ENCODE data around the gene SGK2. TPM values are rescaled to one million over a fixed set of nuclear protein-coding genes. Genes with fewer than 3 reads are reported as not detected.

SGK2 gene
- total RNA-seq, result 1 to 10 TPM in 4 of 5 donors, under 1 TPM in 1; 0.73 to 2.0 (median 1.4) TPM
- total RNA-seq (2013), result 0.79 TPM
- total RNA-seq, result 0 to 1.4 (median 0.30) reads per million in 29 experiments

- no peaks in the 10 kb centered on the region for H3K36me3 ChIP-seq (ENCODE audit: control insufficient read depth in 2 of 2, extremely low read depth in 1 of 2, insufficient read depth in 1 of 2, low read length in 1 of 2)
- H3K4me1 ChIP-seq (ENCODE audit: control insufficient read depth in 1 of 2, extremely low read depth in 1 of 2, insufficient read depth in 2 of 2, low read length in 2 of 2), result no peaks in the 10 kb centered on the region
- CTCF ChIA-PET, result no interaction called here
- Mint-ChIP-seq H3K9me3 (no peaks in the 10 kb centered on the region), H3K4me3 (no peak within 1 kb of the TSS), H3K36me3 (no peaks in the 10 kb centered on the region), H3K4me1 (no peaks in the 10 kb centered on the region), H3K27me3 (peaks cover 0 to 1% of the 10 kb centered on the region in 2 donors), H3K27ac (no peak within 1 kb of the TSS)
- ATAC-seq (replicated peaks in 1 of 4) (no peak), DNase-seq (no peak)
- POLR2A ChIA-PET, result no interaction called here
- no peak within 1 kb of the TSS for H3K4me3 ChIP-seq (ENCODE audit: control insufficient read depth in 1 of 2, extremely low read depth in 1 of 2, low read length in 1 of 2)
- H3K9me3 ChIP-seq, result no peaks in the 10 kb centered on the region
- WGBS (ENCODE audit: insufficient coverage), result 78% methylated on average over 10 of the region's 12 CpGs
- H3K27ac ChIP-seq (ENCODE audit: low read length), result no peak within 1 kb of the TSS
- peaks cover 0 to 10% of the 10 kb centered on the region in 2 experiments for H3K27me3 ChIP-seq (replicated peaks in 1 of 2; ENCODE audit: control insufficient read depth in 2 of 2, extremely low read depth in 1 of 2, insufficient read depth in 2 of 2, low read length in 1 of 2)
These were observed at the start of gene SGK2 for GRCh38 chr20:43558412-43559146. TSS of gene SGK2 (plus strand) at chr20:43559027. CDS start at chr20:43566496, 7,469 bp downstream.

GRCh38 chr20:43511879-43512278 lies 46.9 kb upstream of the SGK2 start:
- no peak overlapping the region for H3K27ac Mint-ChIP-seq
- ATAC-seq (replicated peaks in 1 of 4), result no peak

GRCh38 chr20:43513372-43513930 lies 45.4 kb upstream of the SGK2 start:
- H3K4me3 Mint-ChIP-seq, result peak overlapping the region; percentile 91 to 99 (median 91)
- H3K27me3 ChIP-seq (replicated peaks in 1 of 2; ENCODE audit: control insufficient read depth in 2 of 2, extremely low read depth in 1 of 2, insufficient read depth in 2 of 2, low read length in 1 of 2), result peaks cover 2 to 11% of the 10 kb centered on the region in 2 experiments
- ATAC-seq (replicated peaks in 1 of 4) (no peak), DNase-seq (no peak)
- H3K36me3 ChIP-seq (ENCODE audit: control insufficient read depth in 2 of 2, extremely low read depth in 1 of 2, insufficient read depth in 1 of 2, low read length in 1 of 2), result no peaks in the 10 kb centered on the region
- peaks cover 20 to 26% (median 21%) of the 10 kb centered on the region in 3 donors for H3K4me1 Mint-ChIP-seq
- peak overlapping the region; percentile 19 to 75 for H3K4me3 ChIP-seq (ENCODE audit: control insufficient read depth in 1 of 2, extremely low read depth in 1 of 2, low read length in 1 of 2)
- ChIA-PET CTCF (no interaction called here), POLR2A (no interaction called here)
- H3K9me3 ChIP-seq, result no peaks in the 10 kb centered on the region
- H3K27ac Mint-ChIP-seq, result peak overlapping the region in 1 of 2 donors; percentile 87
- no peaks in the 10 kb centered on the region for H3K36me3 Mint-ChIP-seq
- 77% methylated on average over 10 of the region's 10 CpGs for WGBS (ENCODE audit: insufficient coverage)
- H3K9me3 Mint-ChIP-seq, result no peaks in the 10 kb centered on the region
- peaks cover 0 to 14% of the 10 kb centered on the region in 2 donors for H3K27me3 Mint-ChIP-seq
- peaks cover 0 to 23% of the 10 kb centered on the region in 2 experiments for H3K4me1 ChIP-seq (ENCODE audit: control insufficient read depth in 1 of 2, extremely low read depth in 1 of 2, insufficient read depth in 2 of 2, low read length in 2 of 2)
- H3K27ac ChIP-seq (ENCODE audit: low read length), result peak overlapping the region; percentile 47

More at GRCh38 chr20:43511879-43512278, 46.9 kb upstream of the SGK2 start:
- H3K27me3 Mint-ChIP-seq, result peaks cover 4 to 20% of the 10 kb centered on the region in 2 donors
- no peak overlapping the region for H3K4me3 Mint-ChIP-seq
- 75% methylated on average over 1 of the region's 1 CpG for WGBS (ENCODE audit: insufficient coverage)
- H3K4me1 Mint-ChIP-seq, result peaks cover 21 to 26% (median 26%) of the 10 kb centered on the region in 3 donors
- Histone ChIP-seq H3K4me1 (ENCODE audit: control insufficient read depth in 1 of 2, extremely low read depth in 1 of 2, insufficient read depth in 2 of 2, low read length in 2 of 2) (peaks cover 0 to 35% of the 10 kb centered on the region in 2 experiments), H3K9me3 (no peaks in the 10 kb centered on the region), H3K27me3 (replicated peaks in 1 of 2; ENCODE audit: control insufficient read depth in 2 of 2, extremely low read depth in 1 of 2, insufficient read depth in 2 of 2, low read length in 1 of 2) (peaks cover 2 to 25% of the 10 kb centered on the region in 2 experiments), H3K27ac (ENCODE audit: low read length) (no peak overlapping the region), H3K4me3 (ENCODE audit: control insufficient read depth in 1 of 2, extremely low read depth in 1 of 2, low read length in 1 of 2) (no peak overlapping the region), H3K36me3 (ENCODE audit: control insufficient read depth in 2 of 2, extremely low read depth in 1 of 2, insufficient read depth in 1 of 2, low read length in 1 of 2) (no peaks in the 10 kb centered on the region)
- DNase-seq, result no peak
- no peaks in the 10 kb centered on the region for H3K36me3 Mint-ChIP-seq
- POLR2A ChIA-PET, result interaction anchor here in 1 of 2 donors (0.6 kb wide), 1 partner anchor 1373 kb away, joined by 3 read pairs; the partner anchor contains the start of gene YWHAB
- H3K9me3 Mint-ChIP-seq, result no peaks in the 10 kb centered on the region
- CTCF ChIA-PET, result no interaction called here

GRCh38 chr20:43513931-43514647 lies 44.7 kb upstream of the SGK2 start:
- no peaks in the 10 kb centered on the region for H3K9me3 ChIP-seq
- ChIA-PET CTCF (interaction anchor here in 1 of 2 donors (0.9 kb wide), 1 partner anchor 567 kb away, joined by 3 read pairs; no protein-coding TSS in a partner anchor), POLR2A (no interaction called here)
- Mint-ChIP-seq H3K27me3 (peaks cover 0 to 8% of the 10 kb centered on the region in 2 donors), H3K4me3 (peak overlapping the region; percentile 91 to 99 (median 91)), H3K36me3 (no peaks in the 10 kb centered on the region), H3K9me3 (no peaks in the 10 kb centered on the region), H3K27ac (peak overlapping the region; percentile 81 to 87), H3K4me1 (peaks cover 16 to 23% (median 19%) of the 10 kb centered on the region in 3 donors)
- peak; percentile 87 to 91 (median 88) for ATAC-seq (replicated peaks in 1 of 4)
- peak overlapping the region; percentile 52 for H3K27ac ChIP-seq (ENCODE audit: low read length)
- peaks cover 0 to 5% of the 10 kb centered on the region in 2 experiments for H3K27me3 ChIP-seq (replicated peaks in 1 of 2; ENCODE audit: control insufficient read depth in 2 of 2, extremely low read depth in 1 of 2, insufficient read depth in 2 of 2, low read length in 1 of 2)
- no peaks in the 10 kb centered on the region for H3K36me3 ChIP-seq (ENCODE audit: control insufficient read depth in 2 of 2, extremely low read depth in 1 of 2, insufficient read depth in 1 of 2, low read length in 1 of 2)
- H3K4me3 ChIP-seq (ENCODE audit: control insufficient read depth in 1 of 2, extremely low read depth in 1 of 2, low read length in 1 of 2), result peak overlapping the region; percentile 62 to 75
- WGBS (ENCODE audit: insufficient coverage), result 48% methylated on average over 39 of the region's 39 CpGs
- DNase-seq, result peak; percentile 75 to 97 (median 90)
- H3K4me1 ChIP-seq (ENCODE audit: control insufficient read depth in 1 of 2, extremely low read depth in 1 of 2, insufficient read depth in 2 of 2, low read length in 2 of 2), result peaks cover 0 to 22% of the 10 kb centered on the region in 2 experiments

- no peaks in the 10 kb centered on the region for H3K9me3 Mint-ChIP-seq
- Histone ChIP-seq H3K4me3 (ENCODE audit: control insufficient read depth in 1 of 2, extremely low read depth in 1 of 2, low read length in 1 of 2) (peak overlapping the region; percentile 62 to 75), H3K36me3 (ENCODE audit: control insufficient read depth in 2 of 2, extremely low read depth in 1 of 2, insufficient read depth in 1 of 2, low read length in 1 of 2) (no peaks in the 10 kb centered on the region), H3K4me1 (ENCODE audit: control insufficient read depth in 1 of 2, extremely low read depth in 1 of 2, insufficient read depth in 2 of 2, low read length in 2 of 2) (peaks cover 0 to 22% of the 10 kb centered on the region in 2 experiments), H3K9me3 (no peaks in the 10 kb centered on the region), H3K27ac (ENCODE audit: low read length) (peak overlapping the region; percentile 52), H3K27me3 (replicated peaks in 1 of 2; ENCODE audit: control insufficient read depth in 2 of 2, extremely low read depth in 1 of 2, insufficient read depth in 2 of 2, low read length in 1 of 2) (peaks cover 0 to 2% of the 10 kb centered on the region in 2 experiments)
- H3K27me3 Mint-ChIP-seq, result peaks cover 0 to 3% of the 10 kb centered on the region in 2 donors
- no peaks in the 10 kb centered on the region for H3K36me3 Mint-ChIP-seq
- ChIA-PET CTCF (interaction anchor here in 1 of 2 donors (0.9 kb wide), 1 partner anchor 566 kb away, joined by 3 read pairs; no protein-coding TSS in a partner anchor), POLR2A (no interaction called here)
- peak in 1 of 35 experiments; percentile 6 for DNase-seq
- peak overlapping the region; percentile 91 to 99 (median 91) for H3K4me3 Mint-ChIP-seq
- peak overlapping the region; percentile 81 to 87 for H3K27ac Mint-ChIP-seq
- ATAC-seq (replicated peaks in 1 of 4), result peak; percentile 17 to 26 (median 21)
- 38% methylated on average over 26 of the region's 27 CpGs for WGBS (ENCODE audit: insufficient coverage)
- peaks cover 16 to 23% (median 19%) of the 10 kb centered on the region in 3 donors for H3K4me1 Mint-ChIP-seq
These were observed 44.2 kb upstream of the SGK2 start for GRCh38 chr20:43514648-43514999.

GRCh38 chr20:43515628-43516027 lies 43.2 kb upstream of the SGK2 start:
- DNase-seq, result no peak
- Mint-ChIP-seq H3K27me3 (peaks cover 0 to 3% of the 10 kb centered on the region in 2 donors), H3K9me3 (peaks cover 0 to 6% (median 0%) of the 10 kb centered on the region in 3 donors), H3K36me3 (no peaks in the 10 kb centered on the region), H3K27ac (peak overlapping the region in 1 of 2 donors; percentile 66), H3K4me1 (peaks cover 16 to 23% (median 19%) of the 10 kb centered on the region in 3 donors), H3K4me3 (peak overlapping the region; percentile 91 to 99 (median 91))
- Histone ChIP-seq H3K27ac (ENCODE audit: low read length) (no peak overlapping the region), H3K4me3 (ENCODE audit: control insufficient read depth in 1 of 2, extremely low read depth in 1 of 2, low read length in 1 of 2) (no peak overlapping the region), H3K36me3 (ENCODE audit: control insufficient read depth in 2 of 2, extremely low read depth in 1 of 2, insufficient read depth in 1 of 2, low read length in 1 of 2) (no peaks in the 10 kb centered on the region), H3K4me1 (ENCODE audit: control insufficient read depth in 1 of 2, extremely low read depth in 1 of 2, insufficient read depth in 2 of 2, low read length in 2 of 2) (peaks cover 0 to 22% of the 10 kb centered on the region in 2 experiments), H3K9me3 (no peaks in the 10 kb centered on the region), H3K27me3 (replicated peaks in 1 of 2; ENCODE audit: control insufficient read depth in 2 of 2, extremely low read depth in 1 of 2, insufficient read depth in 2 of 2, low read length in 1 of 2) (no peaks in the 10 kb centered on the region)
- ATAC-seq (replicated peaks in 1 of 4), result no peak
- 89% methylated on average over 2 of the region's 2 CpGs for WGBS (ENCODE audit: insufficient coverage)
- ChIA-PET POLR2A (no interaction called here), CTCF (no interaction called here)
